AG04450 (cell line): ENCODE measurements around the gene PSG11. TPM values are rescaled to one million over a fixed set of nuclear protein-coding genes. Genes with fewer than 3 reads are reported as not detected.
"Not testable (repeated sequence)": the region's sequence is repeated elsewhere in the genome, so short reads cannot be mapped to it uniquely, and the experiment has no call there.

Experiments
- CTCF ChIA-PET: fragments of 300-600, 350-600 bp; formaldehyde crosslinking; extraction: SDS; loops from one replicate; lab custom pipeline; 2022; ENCODE audit warnings: antibody characterized with exemption, inconsistent platforms; lab: Charles Lee
- POLR2A ChIA-PET: fragments of 350-600 bp; formaldehyde crosslinking; extraction: SDS; loops from one replicate; lab custom pipeline; 2021; ENCODE audit warnings: antibody characterized with exemption, inconsistent platforms; lab: Yijun Ruan, JAX
- DNase-seq: peaks from one replicate; pipeline ENCODE4 v3.0.0-alpha.2; 2011; ENCODE audit warnings: low read depth, low spot score
- H3K27ac ChIP-seq: one replicate; pipeline ENCODE4 v1.5.1; 2012; ENCODE audit warnings: low read depth, low read length, control low read depth
- H3K27me3 ChIP-seq: one replicate; pipeline ENCODE4 v1.6.0; 2012; ENCODE audit warnings: low read length; ENCODE audit not compliant: control insufficient read depth, insufficient read depth
- H3K4me3 ChIP-seq: 2 replicates; pipeline ENCODE4 v1.5.1; 2011; ENCODE audit warnings: mild to moderate bottlenecking, low read depth, low read length, control low read depth
- H3K9me3 ChIP-seq: 2 replicates; pipeline ENCODE4 v1.5.1; 2012; ENCODE audit warnings: low read length; ENCODE audit not compliant: control insufficient read depth, insufficient read depth
- CTCF ChIP-seq: IDR thresholded peaks from 2 replicates; pipeline ENCODE4 v1.5.1; 2011; ENCODE audit warnings: low read depth, low read length, control low read depth, inconsistent platforms
- polyA plus RNA-seq: library from polyadenylated mRNA; depleted of rRNA; stranded (reverse); fragments of >200 nt; gene quantifications from 2 replicates; pipeline ENCODE4 v1.2.3, GENCODE V29; 2011

The PSG11 gene
- polyA plus RNA-seq, 1 experiment = 0.11 TPM

- CTCF ChIA-PET = not testable (repeated sequence)
Observed at GRCh38 chr19:43003634-43004033, 22.6 kb downstream of the PSG11 start.

GRCh38 chr19:43002948-43003347 is 23.3 kb downstream of the PSG11 start:
- H3K27me3 ChIP-seq, POLR2A ChIA-PET, H3K4me3 ChIP-seq, H3K9me3 ChIP-seq, H3K27ac ChIP-seq, CTCF ChIA-PET, DNase-seq: not testable (repeated sequence)

More at GRCh38 chr19:43003634-43004033, 22.6 kb downstream of the PSG11 start:
- H3K27me3 ChIP-seq, H3K9me3 ChIP-seq, DNase-seq, H3K4me3 ChIP-seq, H3K27ac ChIP-seq, POLR2A ChIA-PET: not testable (repeated sequence)

GRCh38 chr19:42996161-42996560 is 30.1 kb downstream of the PSG11 start:
- H3K9me3 ChIP-seq, H3K27ac ChIP-seq, POLR2A ChIA-PET, H3K27me3 ChIP-seq, CTCF ChIA-PET, H3K4me3 ChIP-seq, DNase-seq: not testable (repeated sequence)

GRCh38 chr19:42992029-42992604 is 34.2 kb downstream of the PSG11 start:
- CTCF ChIA-PET, H3K27ac ChIP-seq, DNase-seq, POLR2A ChIA-PET, H3K4me3 ChIP-seq, H3K9me3 ChIP-seq, H3K27me3 ChIP-seq: not testable (repeated sequence)

- no peak overlapping the region for H3K4me3 ChIP-seq
- POLR2A ChIA-PET = no interaction called here
- CTCF ChIA-PET = no interaction called here
- TF ChIP-seq CTCF = no peak
- no peak overlapping the region for H3K27ac ChIP-seq
- no peaks in the 10 kb centered on the region for H3K27me3 ChIP-seq
- no peak for DNase-seq
- no peaks in the 10 kb centered on the region for H3K9me3 ChIP-seq
Observed at GRCh38 chr19:42989851-42990250, 36.4 kb downstream of the PSG11 start.

GRCh38 chr19:42989186-42989585 is 37.1 kb downstream of the PSG11 start:
- DNase-seq, H3K27ac ChIP-seq, H3K9me3 ChIP-seq, CTCF ChIA-PET, POLR2A ChIA-PET, H3K4me3 ChIP-seq, H3K27me3 ChIP-seq: not testable (repeated sequence)

- POLR2A ChIA-PET, DNase-seq, H3K9me3 ChIP-seq, H3K27me3 ChIP-seq, H3K27ac ChIP-seq, H3K4me3 ChIP-seq, CTCF ChIA-PET: not testable (repeated sequence)
Observed at GRCh38 chr19:42988206-42988605, 38.1 kb downstream of the PSG11 start.

- no peaks in the 10 kb centered on the region for H3K27me3 ChIP-seq
- ChIA-PET CTCF (interaction anchor here (0.7 kb wide), 1 partner anchor 440 kb away, joined by 3 read pairs; no protein-coding TSS in a partner anchor), POLR2A (no interaction called here)
- H3K27ac ChIP-seq = no peak overlapping the region
- H3K9me3 ChIP-seq = no peaks in the 10 kb centered on the region
- DNase-seq = no peak
- no peak for TF ChIP-seq CTCF
- no peak overlapping the region for H3K4me3 ChIP-seq
Observed at GRCh38 chr19:42985588-42985987, 40.7 kb downstream of the PSG11 start.

GRCh38 chr19:42982111-42982510 is 44.2 kb downstream of the PSG11 start:
- H3K9me3 ChIP-seq, POLR2A ChIA-PET, H3K27me3 ChIP-seq, H3K4me3 ChIP-seq, H3K27ac ChIP-seq, CTCF ChIA-PET, DNase-seq: not testable (repeated sequence)

- H3K4me3 ChIP-seq, H3K27ac ChIP-seq, H3K27me3 ChIP-seq, POLR2A ChIA-PET, DNase-seq, CTCF ChIA-PET, H3K9me3 ChIP-seq: not testable (repeated sequence)
Observed at GRCh38 chr19:42971451-42971850, 54.8 kb downstream of the PSG11 start.
